Activated naive CD4-positive, alpha-beta T cell treated with anti-CD3 and anti-CD28 coated beads, Interleukin-2, amount 50 U/mL, for 16 hours (primary cell): ENCODE measurements around the gene MNT.
"Not testable (repeated sequence)": the region's sequence is repeated elsewhere in the genome, so short reads cannot be mapped to it uniquely, and the experiment has no call there.

ENCODE experiments used
- DNase-seq: peaks from one replicate; pipeline ENCODE4 v3.0.0-alpha.2; 2020

Gene MNT, protein sequence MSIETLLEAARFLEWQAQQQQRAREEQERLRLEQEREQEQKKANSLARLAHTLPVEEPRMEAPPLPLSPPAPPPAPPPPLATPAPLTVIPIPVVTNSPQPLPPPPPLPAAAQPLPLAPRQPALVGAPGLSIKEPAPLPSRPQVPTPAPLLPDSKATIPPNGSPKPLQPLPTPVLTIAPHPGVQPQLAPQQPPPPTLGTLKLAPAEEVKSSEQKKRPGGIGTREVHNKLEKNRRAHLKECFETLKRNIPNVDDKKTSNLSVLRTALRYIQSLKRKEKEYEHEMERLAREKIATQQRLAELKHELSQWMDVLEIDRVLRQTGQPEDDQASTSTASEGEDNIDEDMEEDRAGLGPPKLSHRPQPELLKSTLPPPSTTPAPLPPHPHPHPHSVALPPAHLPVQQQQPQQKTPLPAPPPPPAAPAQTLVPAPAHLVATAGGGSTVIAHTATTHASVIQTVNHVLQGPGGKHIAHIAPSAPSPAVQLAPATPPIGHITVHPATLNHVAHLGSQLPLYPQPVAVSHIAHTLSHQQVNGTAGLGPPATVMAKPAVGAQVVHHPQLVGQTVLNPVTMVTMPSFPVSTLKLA

DNA sequence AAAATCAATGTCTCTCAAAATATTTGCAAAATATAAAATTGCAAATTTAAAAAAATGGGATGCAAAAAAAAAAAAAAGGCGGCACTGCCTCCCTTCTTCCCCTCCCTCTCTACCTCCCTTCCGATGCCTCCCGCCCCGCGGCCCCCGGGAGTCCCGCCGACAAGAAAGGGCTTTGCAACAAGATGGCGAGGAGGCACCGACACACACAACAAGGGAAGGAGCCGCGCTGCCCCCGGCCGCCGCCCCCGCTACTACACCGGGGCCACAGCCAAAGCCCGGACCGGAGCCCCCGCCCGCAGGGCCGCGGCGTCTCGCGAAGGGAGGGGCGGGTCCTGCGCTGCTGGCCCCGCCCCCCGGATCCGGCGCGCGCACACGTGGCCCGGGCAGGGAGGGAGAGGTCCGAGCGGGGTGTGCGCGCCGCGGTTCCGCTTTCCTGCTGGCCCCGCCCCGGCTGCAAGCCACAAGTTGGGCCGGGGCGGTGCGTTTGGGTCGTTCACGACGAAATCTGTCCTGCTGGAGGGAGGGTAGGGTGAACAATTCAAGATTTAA is at the start of gene MNT:
Gene MNT (minus strand): TSS at position 184 of the 549 bp plus-strand sequence. CDS start 348 bp downstream, outside the sequence.
- DNase-seq = peak; percentile 95

DNA sequence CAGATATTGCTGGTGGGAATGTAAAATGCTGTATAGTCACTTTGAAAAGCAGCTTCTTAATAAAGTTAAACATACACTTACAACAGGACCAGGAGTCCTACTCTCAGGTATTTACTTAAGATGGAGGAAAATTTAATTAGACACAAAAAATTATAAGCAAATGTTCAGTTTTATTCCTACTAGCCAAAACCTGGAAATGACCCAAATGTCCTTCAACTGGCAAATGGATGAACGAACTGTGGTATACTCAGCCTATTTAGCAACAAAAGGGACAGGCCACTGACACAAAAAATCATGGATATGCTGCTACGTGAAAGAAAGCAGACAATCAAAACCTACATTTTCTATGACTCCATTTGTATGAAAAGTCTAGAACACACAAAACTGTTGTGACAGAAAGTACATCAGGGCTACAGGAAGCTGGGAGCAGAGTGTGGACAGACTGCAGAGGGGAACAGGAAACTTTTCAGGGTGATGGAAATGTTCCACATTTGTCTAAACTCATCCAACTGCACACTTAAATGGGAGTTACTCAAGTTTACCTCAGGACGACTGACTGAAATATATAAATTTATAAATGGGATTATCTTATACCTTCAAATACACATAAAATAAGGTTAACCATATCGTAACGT is 49.3 kb upstream of the MNT start:
- DNase-seq = no peak

DNA sequence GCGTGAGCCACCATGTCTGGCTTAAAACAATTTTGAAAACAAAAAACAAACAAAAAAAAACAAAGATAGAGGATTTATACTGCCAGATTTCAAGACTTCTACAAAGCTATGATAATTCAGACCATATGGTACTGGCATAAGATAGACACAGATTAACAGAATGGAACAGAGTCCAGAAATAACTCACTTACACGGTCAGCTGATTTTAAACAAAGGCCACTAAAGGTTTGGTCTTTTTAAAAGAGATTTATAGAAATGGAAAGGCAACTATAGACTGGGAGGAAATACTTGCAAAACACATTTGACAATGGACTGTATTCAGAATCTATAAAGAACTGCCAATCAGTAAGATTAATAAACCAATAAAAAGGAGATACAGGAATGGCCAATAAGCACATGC is 48.6 kb upstream of the MNT start:
- no peak for DNase-seq

DNA sequence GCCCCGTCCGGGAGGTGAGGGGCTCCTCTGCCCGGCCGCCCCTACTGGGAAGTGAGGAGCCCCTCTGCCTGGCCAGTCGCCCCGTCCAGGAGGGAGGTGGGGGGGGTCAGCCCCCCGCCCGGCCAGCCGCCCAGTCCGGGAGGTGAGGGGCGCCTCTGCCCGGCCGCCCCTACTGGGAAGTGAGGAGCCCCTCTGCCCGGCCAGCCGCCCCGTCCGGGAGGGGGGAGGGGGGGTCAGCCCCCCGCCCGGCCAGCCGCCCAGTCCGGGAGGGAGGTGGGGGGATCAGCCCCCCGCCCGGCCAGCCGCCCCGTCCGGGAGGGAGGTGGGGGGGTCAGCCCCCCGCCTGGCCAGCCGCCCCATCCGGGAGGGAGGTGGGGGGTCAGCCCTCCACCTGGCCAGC is 46.6 kb upstream of the MNT start:
- not testable (repeated sequence) for DNase-seq

DNA sequence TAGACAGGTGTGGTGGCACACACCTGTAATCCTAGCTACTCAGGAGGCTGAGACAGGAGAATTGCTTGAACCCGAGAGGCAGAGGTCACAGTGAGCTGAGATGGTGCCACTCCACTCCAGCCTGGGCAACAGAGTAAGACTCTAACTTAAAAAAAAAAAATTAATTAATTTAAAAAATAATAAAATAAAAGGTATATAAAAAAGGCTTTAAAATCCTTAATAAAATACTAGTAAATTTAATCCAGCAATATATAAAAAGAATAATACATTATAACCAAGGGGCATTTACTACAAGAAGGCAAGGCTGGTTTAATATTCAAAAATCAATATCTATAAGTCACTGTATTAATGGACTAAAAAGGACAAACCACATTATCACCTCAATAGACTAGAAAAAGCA is 44.8 kb upstream of the MNT start:
- DNase-seq = no peak

DNA sequence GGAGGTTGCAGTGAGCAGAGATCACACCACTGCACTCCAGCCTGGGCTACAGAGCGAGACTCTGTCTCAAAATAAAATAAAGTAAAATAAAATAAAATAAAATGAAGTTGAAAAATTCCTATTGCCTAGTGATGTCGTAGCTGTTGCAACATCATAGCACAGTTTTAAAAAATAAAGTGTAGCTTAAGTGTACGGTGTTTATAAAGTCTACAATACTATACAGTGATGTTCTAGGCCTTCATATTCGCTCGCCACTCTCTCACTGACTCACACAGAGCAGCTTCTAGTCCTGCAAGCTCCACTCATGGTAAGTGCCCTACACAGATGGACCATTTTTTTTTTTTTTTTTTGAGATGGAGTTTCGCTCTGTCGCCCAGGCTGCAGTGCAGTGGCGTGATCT is 43.5 kb upstream of the MNT start:
- DNase-seq = no peak

DNA sequence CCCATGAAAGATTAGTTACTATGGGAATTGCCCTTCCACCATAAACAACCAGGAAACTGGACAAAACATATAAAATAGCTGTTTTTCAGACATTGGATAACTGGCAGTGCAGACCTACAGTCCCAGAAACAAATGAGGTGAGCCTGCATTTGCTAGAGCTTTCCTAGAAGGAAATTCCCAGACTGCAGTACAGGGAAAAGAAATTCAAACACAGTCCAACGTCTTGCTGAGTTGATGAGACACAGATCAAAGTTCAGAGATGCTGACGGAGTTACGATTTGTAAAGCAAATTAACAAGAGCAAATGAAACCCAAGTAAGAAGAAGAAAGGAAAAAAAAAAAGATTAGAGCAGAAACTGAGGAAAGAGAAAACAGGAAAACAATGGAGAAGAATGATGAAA is 41.3 kb upstream of the MNT start:
- no peak for DNase-seq

DNA sequence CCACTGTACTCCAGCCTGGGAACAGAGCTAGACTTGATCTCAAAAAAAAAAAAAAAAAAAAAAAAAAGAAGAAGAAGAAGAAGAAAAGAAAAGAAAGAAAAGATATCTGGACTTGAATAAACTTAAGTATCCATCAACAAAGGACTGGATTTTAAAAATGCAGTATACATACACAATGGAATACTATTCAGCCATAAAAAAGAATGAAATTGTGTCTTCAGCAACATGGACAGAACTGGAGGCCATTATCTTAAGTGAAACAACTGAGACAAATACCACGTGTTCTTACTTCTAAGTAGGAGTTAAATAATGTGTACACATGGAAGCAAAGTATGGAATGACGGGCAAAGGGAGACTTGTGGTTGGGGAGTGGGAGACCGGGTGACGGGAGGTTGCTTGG is 40.1 kb upstream of the MNT start:
- DNase-seq = no peak

DNA sequence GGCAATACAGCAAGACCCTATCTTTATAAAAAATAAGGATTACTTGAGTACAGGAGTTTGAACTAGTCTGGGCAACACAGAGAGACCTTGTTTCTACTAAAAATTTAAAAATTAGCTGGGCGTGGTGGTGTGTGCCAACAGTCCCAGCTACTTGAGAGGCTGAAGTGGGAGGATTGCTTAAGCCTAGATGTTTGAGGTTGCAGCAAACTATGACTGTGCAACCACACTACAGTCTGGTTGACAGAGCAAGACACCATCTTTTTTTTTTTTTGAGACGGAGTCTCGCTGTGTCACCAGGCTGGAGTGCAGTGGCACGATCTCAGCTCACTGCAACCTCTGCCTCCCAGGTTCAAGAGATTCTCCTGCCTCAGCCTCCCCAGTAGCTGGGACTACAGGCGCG is 39.1 kb upstream of the MNT start:
- not testable (repeated sequence) for DNase-seq

DNA sequence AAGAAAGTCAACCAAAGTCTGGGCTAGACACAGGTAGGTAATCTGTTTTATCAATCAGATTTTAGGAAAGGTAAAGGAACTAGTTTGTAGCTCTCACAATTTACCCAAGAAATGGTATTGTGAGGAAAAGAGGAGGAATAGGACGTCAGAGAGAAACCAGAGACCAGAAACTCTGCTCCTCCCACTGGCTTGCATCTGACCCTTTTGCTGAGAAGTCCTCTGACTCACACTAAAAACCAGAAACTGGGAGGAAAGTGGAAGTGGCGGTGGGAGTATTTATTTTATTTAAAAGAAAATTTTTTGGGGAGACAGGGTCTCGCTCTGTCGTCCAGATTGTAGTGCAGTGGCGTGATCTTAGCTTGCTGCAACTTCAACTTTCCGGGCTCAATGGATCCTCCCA is 38.0 kb upstream of the MNT start:
- no peak for DNase-seq

DNA sequence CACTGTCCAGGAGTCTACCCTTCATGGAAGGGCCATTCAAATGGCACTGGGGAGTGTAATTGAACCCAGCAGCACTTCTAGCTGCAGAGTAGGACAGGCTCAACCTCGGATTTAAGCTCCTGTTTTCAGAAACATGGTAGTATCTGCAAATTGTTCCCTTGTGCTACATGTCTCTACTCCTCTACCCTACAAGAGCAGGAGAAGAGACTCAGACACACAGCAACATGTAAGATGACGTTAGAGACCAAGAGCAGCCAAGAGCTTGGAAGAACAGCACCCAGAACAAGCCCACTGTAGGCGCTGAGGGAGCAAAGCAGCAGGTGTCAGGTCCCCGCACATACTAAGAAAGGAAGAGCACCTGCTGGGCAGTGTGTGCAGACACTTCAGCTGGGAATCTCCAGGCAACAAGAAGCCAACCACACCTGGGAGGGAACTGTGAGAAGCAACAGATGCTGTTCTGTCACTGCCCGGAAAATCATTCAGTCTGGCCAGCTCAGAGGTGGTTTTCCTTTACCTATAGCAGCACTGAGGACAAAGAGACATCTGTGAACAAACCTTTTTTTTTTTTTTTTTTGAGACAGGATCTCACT is 35.6 kb upstream of the MNT start:
- no peak for DNase-seq

DNA sequence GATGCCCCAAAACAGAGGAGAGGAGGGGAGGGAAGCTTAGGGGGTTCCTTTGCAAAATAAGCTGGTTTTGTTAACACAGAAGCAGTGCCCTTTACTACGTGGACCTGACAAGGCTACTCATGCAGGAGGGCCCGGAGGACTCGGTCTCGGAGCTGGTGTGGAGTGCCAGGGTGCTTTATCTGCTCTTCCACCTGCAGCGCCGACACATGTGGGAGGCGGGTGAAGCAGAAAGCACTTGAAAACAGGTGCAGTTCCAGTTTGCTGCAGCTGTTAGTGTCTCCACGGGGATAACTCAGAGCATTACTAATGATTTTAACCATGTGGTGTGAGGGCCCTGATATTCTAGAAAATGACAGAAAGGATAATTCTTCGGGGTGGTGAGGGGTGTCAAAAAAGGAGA is 35.0 kb upstream of the MNT start:
- no peak for DNase-seq

DNA sequence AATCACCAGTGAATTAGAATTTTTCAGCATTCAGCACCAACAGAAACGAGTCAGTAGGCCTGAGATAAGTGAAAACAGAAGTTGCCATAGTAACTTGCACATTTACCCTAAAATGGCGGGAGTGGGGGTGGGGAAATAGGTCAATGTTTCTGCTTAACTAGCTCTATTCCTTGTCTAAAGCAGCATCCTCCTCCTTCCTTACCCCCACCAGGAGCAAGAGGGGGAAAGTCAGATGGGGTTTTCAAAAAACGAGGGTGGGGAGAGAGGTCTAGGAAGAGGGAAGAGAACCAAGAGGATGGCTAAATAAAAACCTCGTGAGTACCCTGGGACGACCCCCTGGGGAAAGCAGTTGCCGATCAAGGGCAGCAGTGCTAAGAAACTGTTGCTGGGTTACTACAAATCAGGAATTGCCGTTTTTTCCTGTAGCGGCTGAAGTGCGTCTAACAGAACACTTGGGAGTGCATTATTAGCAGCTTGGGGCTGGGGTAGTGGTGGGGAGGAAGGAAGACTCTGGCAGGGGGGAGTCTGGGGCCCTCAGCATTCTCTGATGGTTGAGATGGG is 34.4 kb upstream of the MNT start:
- no peak for DNase-seq

DNA sequence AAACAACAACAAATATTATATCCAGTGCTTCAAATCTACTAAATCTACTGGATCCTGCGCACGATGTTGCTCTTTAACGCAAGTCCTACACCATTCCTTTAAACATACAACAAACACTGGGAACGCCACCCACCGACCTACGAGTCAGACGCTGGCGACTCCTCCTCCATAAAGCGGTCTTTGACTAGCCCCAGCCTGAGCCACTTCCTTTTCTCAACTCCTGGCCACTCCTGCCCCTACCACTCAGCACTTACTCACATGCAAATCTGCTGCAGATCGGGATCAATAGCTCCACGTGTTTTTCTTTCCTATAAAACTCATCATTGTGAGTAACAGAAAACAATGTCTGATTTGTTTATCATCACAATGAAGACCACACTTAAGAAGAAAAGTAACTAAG is 32.8 kb upstream of the MNT start:
- DNase-seq = no peak

DNA sequence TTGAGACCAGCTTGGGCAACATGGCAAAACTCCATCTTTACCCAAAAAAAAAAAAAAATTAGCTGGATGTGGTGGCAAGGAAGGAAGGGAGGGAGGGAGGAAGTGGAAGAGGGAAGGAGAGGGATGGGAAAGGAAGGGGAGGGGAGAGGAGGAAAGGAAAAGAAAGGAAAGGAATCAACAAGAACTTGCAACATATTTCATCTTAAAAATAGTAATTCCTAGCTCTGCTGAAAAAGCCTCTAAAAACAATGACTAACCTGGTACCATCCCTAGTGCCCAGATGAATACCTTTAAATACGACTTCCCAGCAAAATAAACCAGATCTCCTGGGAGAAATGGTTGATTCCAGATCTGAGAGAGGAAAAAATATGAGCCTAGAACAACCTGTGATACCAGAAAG is 27.1 kb upstream of the MNT start:
- no peak for DNase-seq

DNA sequence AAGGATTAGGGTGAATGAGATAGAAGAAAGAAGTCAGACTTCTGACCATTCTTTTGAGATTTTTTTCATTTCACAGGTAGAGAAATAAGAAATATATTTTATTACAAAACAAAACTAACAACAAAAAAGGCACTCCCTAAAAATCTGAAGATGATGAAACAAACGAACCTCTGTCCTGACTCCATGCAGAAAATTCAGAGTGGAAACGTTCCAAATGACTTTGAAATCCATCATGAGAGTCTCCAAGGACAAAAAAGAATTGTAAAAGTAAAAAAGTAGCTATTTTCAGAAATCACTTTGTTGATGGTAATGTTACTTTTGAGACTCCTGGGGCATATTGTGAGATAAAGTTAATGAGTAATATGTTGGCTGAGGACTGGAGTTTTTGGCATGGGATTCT is 26.4 kb upstream of the MNT start:
- DNase-seq = no peak

DNA sequence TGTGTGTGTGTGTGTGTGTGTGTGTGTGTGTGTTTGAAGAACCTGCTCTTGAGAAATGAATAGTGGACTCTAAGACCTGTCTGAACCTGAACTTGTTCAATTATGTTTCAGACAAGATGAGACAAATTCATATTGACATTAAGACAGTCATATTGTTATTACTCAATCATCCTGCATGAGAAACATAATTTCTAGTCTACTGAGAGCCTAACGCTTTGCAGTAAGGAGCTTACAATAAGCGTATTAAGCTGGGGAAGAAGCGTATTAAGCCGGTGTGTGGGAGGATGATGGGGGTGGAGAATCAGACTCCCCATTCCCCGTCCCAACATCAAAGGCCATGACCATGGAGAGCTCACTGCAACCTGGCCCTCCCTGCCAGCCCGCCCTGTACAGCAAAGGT is 22.4 kb upstream of the MNT start:
- DNase-seq = no peak

DNA sequence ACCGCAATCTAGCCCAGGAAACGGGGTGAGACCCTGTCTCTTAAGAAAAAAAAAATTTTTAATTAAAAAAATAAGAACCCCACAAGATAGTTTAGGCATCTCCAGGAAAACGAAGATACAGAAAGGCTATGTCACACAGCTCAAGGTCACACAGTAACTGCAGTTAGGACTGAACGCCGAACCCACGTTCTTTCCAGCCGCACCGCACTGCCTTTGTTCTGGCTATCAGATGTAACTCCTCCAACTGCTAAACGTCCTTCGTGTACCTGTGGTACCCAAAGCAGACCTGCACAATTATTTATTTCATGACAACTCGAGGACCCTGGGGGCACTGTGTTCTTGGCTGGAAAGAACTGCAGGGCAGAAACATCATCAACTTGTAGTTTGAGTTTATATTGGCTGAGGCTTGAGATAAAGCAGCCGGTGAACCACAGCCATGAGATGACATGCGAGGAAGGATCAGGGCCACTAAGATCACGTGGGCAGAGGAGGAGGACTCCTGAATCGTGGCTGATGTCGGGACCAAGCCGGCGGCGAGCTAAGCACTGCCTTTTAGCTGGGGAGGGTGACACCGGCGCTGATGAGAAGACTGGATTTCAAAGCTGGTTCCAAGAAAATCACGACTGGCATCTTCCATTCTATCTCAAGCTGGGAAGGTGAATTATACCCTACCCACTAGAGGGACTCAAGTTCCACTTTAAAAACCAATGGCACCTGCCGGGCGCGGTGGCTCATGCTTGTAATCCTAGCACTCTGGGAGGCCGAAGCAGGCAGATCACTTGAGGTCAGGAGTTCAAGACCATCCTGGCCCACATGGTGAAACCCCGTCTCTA is 20.7 kb upstream of the MNT start:
- DNase-seq = no peak

DNA sequence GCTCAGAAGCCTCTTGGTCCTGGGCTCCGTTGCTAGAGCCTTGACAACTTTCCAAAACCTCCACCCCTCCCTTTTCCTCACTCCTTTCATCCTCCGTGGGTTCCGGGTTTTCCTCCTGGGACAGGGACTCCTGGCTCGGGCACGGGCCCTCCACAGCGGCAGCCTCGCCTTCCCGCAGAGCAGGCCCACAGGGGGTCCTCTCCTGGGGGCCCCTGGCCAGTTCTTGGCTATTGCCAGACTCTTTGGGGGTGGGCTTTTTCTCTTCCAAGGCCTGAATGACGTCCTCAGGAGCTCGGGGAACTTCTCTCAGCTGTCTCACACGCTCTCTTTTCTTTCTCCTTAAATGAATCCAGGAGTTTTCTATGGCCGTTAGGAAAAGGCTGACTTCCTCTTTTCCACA is 19.3 kb upstream of the MNT start:
- DNase-seq = no peak

DNA sequence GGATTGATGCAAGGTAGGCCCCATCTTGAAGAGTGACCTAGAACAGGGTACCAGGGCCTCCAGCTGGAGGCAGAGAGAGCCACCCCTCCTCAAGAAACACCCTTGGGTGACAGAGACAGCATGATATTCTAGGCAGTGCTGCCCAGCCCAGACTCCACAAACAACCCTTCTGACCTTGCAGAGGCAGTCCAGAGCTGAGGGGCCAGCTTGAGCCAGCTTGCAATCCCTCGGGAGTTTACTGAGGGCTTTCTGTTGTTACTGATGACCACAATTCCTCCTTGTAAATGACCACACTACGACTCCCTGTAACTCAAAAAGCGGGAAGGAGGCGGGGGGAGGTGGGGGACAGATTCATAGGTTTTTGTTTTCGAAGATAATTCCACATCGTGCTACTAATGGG is 18.6 kb upstream of the MNT start:
- no peak for DNase-seq

DNA sequence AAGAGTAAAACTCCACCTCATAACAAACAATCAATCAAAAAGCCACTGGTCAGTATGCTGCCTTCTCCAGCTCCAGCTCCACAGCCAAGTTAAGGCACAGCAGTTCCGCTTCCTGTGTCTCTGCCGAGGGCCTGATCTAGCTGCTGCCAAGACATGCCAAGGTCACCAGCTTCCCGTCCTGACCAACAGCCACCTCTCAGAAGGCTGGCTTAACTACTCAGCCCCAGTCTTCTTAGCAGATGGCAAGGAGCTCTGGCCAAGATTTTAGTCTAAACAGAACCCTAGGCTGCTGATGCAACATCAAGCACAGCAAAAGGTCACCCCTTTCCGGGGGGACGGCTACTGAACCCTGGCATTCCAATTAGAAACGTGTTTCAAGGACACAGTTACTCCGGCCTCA is 17.7 kb upstream of the MNT start:
- DNase-seq = no peak

DNA sequence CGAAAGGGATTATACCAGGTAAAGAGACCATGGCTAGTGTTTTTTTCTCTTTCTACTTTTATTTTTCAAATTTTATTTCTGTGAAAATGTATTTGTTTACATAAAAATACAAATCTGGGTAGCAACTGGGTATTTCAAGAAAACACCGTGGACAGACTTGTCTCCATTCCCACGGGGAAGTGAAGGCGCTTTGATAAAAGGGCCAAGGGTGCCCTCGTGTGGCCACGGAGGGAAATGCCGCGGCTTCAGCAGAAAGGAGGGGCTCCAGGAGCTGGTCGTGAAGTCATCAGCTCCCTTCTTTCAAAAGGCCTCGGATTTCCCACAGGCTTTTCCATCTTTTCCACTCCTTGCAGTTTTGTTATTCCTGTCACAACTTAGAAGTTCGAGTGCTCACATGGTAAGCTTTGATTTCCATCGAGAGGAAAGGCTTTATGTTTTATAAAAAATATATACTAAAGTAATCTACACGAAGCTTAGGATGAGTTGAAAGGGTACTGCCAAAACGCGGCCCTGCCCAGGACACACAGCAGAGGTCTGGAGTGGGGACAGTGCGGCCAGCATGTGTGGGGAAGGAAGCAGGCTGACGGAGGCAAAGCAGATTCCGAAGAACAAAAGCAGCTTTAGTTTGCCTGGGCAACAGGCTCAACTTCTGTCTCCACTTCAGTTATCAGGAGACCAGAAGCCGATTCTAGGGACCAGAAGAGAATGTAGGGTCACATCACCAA is 15.3 kb upstream of the MNT start:
- DNase-seq = peak; percentile 81
